NT2/D1 (cell line): ENCODE results near the gene LRIF1.
"Not testable (repeated sequence)": the region's sequence is repeated elsewhere in the genome, so short reads cannot be mapped to it uniquely, and the experiment has no call there.

ENCODE experiments used
- DNase-seq: peaks from one replicate; pipeline ENCODE4 v3.0.0-alpha.2; 2011; ENCODE audit warnings: low read depth, low spot score
- H3K27me3 ChIP-seq: 2 replicates; pipeline ENCODE4 v1.6.0; 2011; ENCODE audit warnings: mild to moderate bottlenecking; ENCODE audit not compliant: insufficient read length, insufficient read depth
- H3K36me3 ChIP-seq: 2 replicates; pipeline ENCODE4 v1.6.1; 2011; ENCODE audit warnings: mild to moderate bottlenecking, low read length, mixed read lengths; ENCODE audit not compliant: insufficient read depth, insufficient read length
- H3K4me1 ChIP-seq: 2 replicates; pipeline ENCODE4 v1.5.1; 2011; ENCODE audit not compliant: insufficient read depth, insufficient read length
- H3K4me3 ChIP-seq: 2 replicates; pipeline ENCODE4 v1.5.1; 2011; ENCODE audit warnings: low read depth; ENCODE audit not compliant: insufficient read length
- H3K9ac ChIP-seq: 2 replicates; pipeline ENCODE4 v1.6.0; 2011; ENCODE audit warnings: low read depth; ENCODE audit not compliant: insufficient read length
- H3K9me3 ChIP-seq: 2 replicates; pipeline ENCODE4 v1.5.1; 2011; ENCODE audit warnings: mild to moderate bottlenecking, low read length; ENCODE audit not compliant: insufficient read depth
- SUZ12 ChIP-seq: IDR thresholded peaks from 2 replicates; pipeline ENCODE4 v1.6.1; 2011; ENCODE audit not compliant: insufficient read length, insufficient read depth; ENCODE audit errors: extremely low read depth
- YY1 ChIP-seq: IDR thresholded peaks from 2 replicates; pipeline ENCODE4 v1.6.1; 2011; ENCODE audit not compliant: insufficient read length, insufficient read depth
- ZNF274 ChIP-seq: IDR thresholded peaks from 2 replicates; pipeline ENCODE4 v1.6.1; 2011; ENCODE audit warnings: mild to moderate bottlenecking, low read depth, low read length

Gene LRIF1

DNA sequence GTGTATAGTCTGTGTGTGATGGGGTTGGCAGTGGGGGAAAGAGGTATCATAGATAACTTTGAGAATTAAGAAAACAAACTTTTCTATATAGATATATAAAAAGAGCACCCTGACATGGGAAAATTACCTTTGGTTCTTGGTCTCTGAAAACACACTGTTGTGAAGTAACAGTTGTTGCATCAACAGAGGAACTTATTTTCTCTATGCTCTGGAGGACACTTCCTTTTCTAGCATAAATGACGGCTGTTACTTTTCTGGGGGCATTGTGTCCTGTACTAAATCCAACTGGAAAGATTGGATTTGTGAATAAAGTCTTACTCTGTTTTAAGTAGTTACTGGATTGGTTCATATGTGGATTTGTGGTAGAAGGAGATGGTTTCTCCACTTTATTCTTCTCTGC, 12.6 kb downstream of the LRIF1 start:
- Histone ChIP-seq H3K27me3 (no peaks in the 10 kb centered on the region), H3K4me1 (no peaks in the 10 kb centered on the region), H3K9ac (no peak overlapping the region), H3K4me3 (no peak overlapping the region), H3K9me3 (no peaks in the 10 kb centered on the region), H3K36me3 (peaks cover 57% of the 10 kb centered on the region)
- no peak for DNase-seq
- no peak for TF ChIP-seq SUZ12
- TF ChIP-seq ZNF274: no peak
- TF ChIP-seq YY1: no peak

GRCh38 chr1:110948038-110948810, 15.5 kb downstream of the LRIF1 start:
- Histone ChIP-seq H3K36me3 (peaks cover 57% of the 10 kb centered on the region), H3K27me3 (no peaks in the 10 kb centered on the region)
- no peak for DNase-seq

DNA sequence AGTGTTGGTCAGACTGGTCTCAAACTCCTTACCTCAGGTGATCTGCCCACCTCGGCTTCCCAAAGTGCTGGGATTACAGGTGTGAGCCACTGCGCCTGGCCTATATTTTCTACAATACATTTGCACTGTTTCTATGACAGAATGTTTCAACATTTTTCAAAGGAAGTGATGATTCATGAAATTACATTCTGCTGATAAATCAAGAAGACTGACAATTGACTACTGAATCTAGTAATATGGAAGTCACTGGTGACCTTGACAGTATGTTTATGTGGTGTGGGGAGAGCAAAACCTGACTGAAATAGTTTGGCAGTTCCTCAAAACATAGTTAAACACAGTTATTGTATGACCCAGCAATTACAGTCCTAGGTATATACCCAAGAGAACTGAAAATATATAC, 18.1 kb downstream of the LRIF1 start:
- DNase-seq: no peak

More at GRCh38 chr1:110948038-110948810, 15.5 kb downstream of the LRIF1 start:
- no peaks in the 10 kb centered on the region for H3K9me3 ChIP-seq
- no peak overlapping the region for H3K9ac ChIP-seq
- no peaks in the 10 kb centered on the region for H3K4me1 ChIP-seq
- no peak overlapping the region for H3K4me3 ChIP-seq
- no peak for TF ChIP-seq SUZ12

GRCh38 chr1:110944806-110945205, 18.9 kb downstream of the LRIF1 start:
- H3K36me3 ChIP-seq: peaks cover 29% of the 10 kb centered on the region
- no peak overlapping the region for H3K9ac ChIP-seq
- no peaks in the 10 kb centered on the region for H3K27me3 ChIP-seq
- no peak for DNase-seq
- no peak for TF ChIP-seq SUZ12
- no peak for TF ChIP-seq YY1
- TF ChIP-seq ZNF274: no peak
- H3K4me1 ChIP-seq: no peaks in the 10 kb centered on the region
- H3K4me3 ChIP-seq: no peak overlapping the region
- no peaks in the 10 kb centered on the region for H3K9me3 ChIP-seq

More for the DNA sequence above, 18.1 kb downstream of the LRIF1 start:
- Histone ChIP-seq H3K4me3 (no peak overlapping the region), H3K4me1 (no peaks in the 10 kb centered on the region), H3K9me3 (no peaks in the 10 kb centered on the region), H3K9ac (no peak overlapping the region), H3K27me3 (no peaks in the 10 kb centered on the region), H3K36me3 (peaks cover 37% of the 10 kb centered on the region)
- TF ChIP-seq ZNF274 (no peak), SUZ12 (no peak), YY1 (no peak)

GRCh38 chr1:110936567-110936966, 27.2 kb downstream of the LRIF1 start:
- H3K9me3 ChIP-seq: no peaks in the 10 kb centered on the region

DNA sequence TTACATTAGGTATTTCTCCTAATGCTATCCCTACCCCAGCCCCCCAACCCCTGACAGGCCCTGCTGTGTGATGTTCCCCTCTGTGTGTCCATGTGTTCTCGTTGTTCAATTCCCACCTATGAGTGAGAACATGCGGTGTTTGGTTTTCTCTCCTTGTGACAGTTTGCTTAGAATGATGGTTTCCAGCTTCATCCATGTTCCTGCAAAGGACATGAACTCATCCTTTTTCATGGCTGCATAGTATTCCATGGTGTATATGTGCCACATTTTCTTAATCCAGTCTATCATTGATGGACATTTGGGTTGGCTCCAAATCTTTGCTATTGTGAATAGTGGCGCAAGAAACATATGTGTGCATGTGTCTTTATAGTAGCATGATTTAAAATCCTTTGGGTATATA, 32.6 kb downstream of the LRIF1 start:
- not testable (repeated sequence) for H3K4me1 ChIP-seq, H3K9ac ChIP-seq, H3K27me3 ChIP-seq, H3K9me3 ChIP-seq, H3K36me3 ChIP-seq, DNase-seq, H3K4me3 ChIP-seq

More at GRCh38 chr1:110936567-110936966, 27.2 kb downstream of the LRIF1 start:
- Histone ChIP-seq H3K4me1 (no peaks in the 10 kb centered on the region), H3K9ac (no peak overlapping the region), H3K27me3 (no peaks in the 10 kb centered on the region), H3K36me3 (no peaks in the 10 kb centered on the region), H3K4me3 (no peak overlapping the region)
- TF ChIP-seq YY1: no peak
- TF ChIP-seq SUZ12: no peak
- TF ChIP-seq ZNF274: no peak
- DNase-seq: no peak

DNA sequence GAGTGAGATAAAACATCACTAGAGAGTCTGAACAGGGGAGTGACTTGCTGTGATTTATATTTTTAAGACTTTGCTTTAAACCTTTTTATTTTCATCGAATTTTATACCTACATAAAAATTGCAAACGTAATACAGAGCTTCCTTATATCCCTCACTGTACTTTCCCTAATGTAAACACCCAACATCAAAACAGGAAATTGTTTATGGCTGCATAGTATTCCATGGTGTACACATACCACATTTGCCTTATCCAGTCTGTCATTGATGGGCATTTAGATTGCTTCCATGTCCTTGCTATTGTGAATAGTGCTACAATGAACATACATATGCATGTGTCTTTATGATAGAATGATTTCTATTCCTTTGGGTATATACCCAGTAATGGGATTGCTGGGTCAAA, 34.8 kb downstream of the LRIF1 start:
- TF ChIP-seq ZNF274 (no peak), YY1 (no peak), SUZ12 (no peak)
- DNase-seq: no peak
- Histone ChIP-seq H3K4me1 (no peaks in the 10 kb centered on the region), H3K9ac (no peak overlapping the region), H3K4me3 (no peak overlapping the region), H3K9me3 (peaks cover 16% of the 10 kb centered on the region), H3K27me3 (no peaks in the 10 kb centered on the region), H3K36me3 (no peaks in the 10 kb centered on the region)
